Measurements from ENCODE around the gene RAB1B. TPM values are rescaled to one million over a fixed set of nuclear protein-coding genes. Genes with fewer than 3 reads are reported as not detected.
"Not testable (repeated sequence)": the region's sequence is repeated elsewhere in the genome, so short reads cannot be mapped to it uniquely, and the experiment has no call there.

Gene RAB1B
- total RNA-seq, 1 donor: 75.3 TPM

DNA sequence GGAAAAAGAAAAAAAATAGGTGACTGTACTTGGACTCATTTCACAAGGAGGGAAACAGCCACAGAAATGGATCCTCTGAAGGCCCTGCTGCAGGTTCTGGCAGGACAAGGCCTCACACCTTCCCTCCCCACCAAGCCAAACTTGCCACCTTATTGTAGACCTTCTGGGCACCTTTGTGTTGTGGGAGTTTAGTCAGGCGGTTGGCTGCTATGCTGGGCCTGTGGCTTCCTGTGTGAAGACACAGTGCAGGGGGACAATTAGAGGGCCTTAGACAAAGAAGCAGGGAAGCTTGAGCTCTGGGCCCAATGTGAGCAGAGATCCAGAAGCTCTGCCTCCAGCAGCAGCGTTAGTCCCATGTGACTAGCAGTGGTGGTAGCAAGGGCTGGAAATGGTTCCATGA is 4.2 kb downstream of the RAB1B start:
- TF ChIP-seq, protein P1, sequence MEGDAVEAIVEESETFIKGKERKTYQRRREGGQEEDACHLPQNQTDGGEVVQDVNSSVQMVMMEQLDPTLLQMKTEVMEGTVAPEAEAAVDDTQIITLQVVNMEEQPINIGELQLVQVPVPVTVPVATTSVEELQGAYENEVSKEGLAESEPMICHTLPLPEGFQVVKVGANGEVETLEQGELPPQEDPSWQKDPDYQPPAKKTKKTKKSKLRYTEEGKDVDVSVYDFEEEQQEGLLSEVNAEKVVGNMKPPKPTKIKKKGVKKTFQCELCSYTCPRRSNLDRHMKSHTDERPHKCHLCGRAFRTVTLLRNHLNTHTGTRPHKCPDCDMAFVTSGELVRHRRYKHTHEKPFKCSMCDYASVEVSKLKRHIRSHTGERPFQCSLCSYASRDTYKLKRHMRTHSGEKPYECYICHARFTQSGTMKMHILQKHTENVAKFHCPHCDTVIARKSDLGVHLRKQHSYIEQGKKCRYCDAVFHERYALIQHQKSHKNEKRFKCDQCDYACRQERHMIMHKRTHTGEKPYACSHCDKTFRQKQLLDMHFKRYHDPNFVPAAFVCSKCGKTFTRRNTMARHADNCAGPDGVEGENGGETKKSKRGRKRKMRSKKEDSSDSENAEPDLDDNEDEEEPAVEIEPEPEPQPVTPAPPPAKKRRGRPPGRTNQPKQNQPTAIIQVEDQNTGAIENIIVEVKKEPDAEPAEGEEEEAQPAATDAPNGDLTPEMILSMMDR (IDR thresholded peaks at IDR 0.05; ENCODE audit: extremely low read depth, low read depth, low read length): no peak
- Histone ChIP-seq H2AFZ (ENCODE audit: low read length) (no peak overlapping the region), H3K4me3 (ENCODE audit: insufficient read depth, low read length) (no peak overlapping the region), H3K79me2 (ENCODE audit: insufficient read depth, low read length) (peaks cover 37% of the 10 kb centered on the region), H3K36me3 (ENCODE audit: insufficient read depth, low read length) (peaks cover 44% of the 10 kb centered on the region), H3K4me2 (ENCODE audit: insufficient read depth, low read length) (no peak overlapping the region), H3K27me3 (ENCODE audit: insufficient read depth, low read length) (no peaks in the 10 kb centered on the region), H4K20me1 (ENCODE audit: insufficient read depth, low read length) (peaks cover 45% of the 10 kb centered on the region), H3K27ac (ENCODE audit: low read depth, low read length) (no peak overlapping the region), H3K9me3 (ENCODE audit: low read depth, low read length) (no peaks in the 10 kb centered on the region), H3K4me1 (ENCODE audit: insufficient read depth, low read length) (peaks cover 16% of the 10 kb centered on the region)
- no peak for DNase-seq (ENCODE audit: insufficient read length, low spot score, missing footprints)

DNA sequence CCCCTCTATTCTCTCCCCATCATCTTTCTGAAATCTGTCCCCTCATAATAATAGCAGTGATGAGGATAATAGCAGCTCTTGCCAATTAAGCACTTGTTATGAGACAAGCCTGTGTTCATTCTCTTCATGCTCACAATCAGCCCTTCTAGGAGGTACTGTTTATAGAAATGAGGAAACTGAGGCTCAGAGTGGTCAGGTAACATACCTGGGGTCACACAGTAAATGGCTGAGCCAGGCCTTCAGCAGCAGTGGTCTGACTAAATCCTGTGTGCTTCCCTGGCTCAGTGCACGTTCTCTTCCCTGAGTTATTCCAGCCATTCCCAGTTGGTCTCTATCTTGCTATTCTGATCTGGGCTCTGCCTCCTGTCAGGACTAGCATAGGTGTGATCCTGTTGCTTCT is 5.8 kb downstream of the RAB1B start:
- H3K27ac ChIP-seq (ENCODE audit: low read depth, low read length): no peak overlapping the region
- peaks cover 44% of the 10 kb centered on the region for H3K36me3 ChIP-seq (ENCODE audit: insufficient read depth, low read length)
- H2AFZ ChIP-seq (ENCODE audit: low read length): no peak overlapping the region
- no peaks in the 10 kb centered on the region for H3K9me3 ChIP-seq (ENCODE audit: low read depth, low read length)
- peaks cover 8% of the 10 kb centered on the region for H3K4me1 ChIP-seq (ENCODE audit: insufficient read depth, low read length)
- no peak overlapping the region for H3K4me2 ChIP-seq (ENCODE audit: insufficient read depth, low read length)
- peaks cover 29% of the 10 kb centered on the region for H3K79me2 ChIP-seq (ENCODE audit: insufficient read depth, low read length)
- no peak overlapping the region for H3K4me3 ChIP-seq (ENCODE audit: insufficient read depth, low read length)
- DNase-seq (ENCODE audit: insufficient read length, low spot score, missing footprints): no peak
- H4K20me1 ChIP-seq (ENCODE audit: insufficient read depth, low read length): peaks cover 43% of the 10 kb centered on the region
- TF ChIP-seq, protein P1 (IDR thresholded peaks at IDR 0.05; ENCODE audit: extremely low read depth, low read depth, low read length): no peak
- peaks cover 5% of the 10 kb centered on the region for H3K27me3 ChIP-seq (ENCODE audit: insufficient read depth, low read length)

DNA sequence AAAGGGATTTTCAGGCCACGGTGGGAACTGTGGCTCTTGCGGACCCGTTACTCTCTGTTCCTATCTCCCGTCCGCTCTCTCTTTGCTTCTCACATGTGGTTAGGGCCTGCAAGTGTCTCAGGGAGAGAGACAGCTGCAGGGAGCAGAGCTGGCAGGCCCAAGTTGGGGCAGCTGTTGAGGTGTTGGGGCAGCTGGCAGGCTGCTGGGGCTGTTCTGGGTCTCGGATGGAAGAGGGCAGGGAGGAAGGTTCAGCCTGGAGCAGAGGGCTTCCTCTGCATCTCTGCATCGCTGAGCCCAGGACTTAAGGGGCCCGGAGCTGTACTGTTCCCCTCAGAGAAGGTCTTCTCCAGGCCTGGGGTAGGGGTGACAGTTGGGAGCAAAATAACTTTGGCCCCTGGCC is 7.0 kb downstream of the RAB1B start:
- H3K4me3 ChIP-seq (ENCODE audit: insufficient read depth, low read length): no peak overlapping the region
- H2AFZ ChIP-seq (ENCODE audit: low read length): no peak overlapping the region
- DNase-seq (ENCODE audit: insufficient read length, low spot score, missing footprints): no peak
- H4K20me1 ChIP-seq (ENCODE audit: insufficient read depth, low read length): peaks cover 32% of the 10 kb centered on the region
- H3K27ac ChIP-seq (ENCODE audit: low read depth, low read length): no peak overlapping the region
- peaks cover 6% of the 10 kb centered on the region for H3K27me3 ChIP-seq (ENCODE audit: insufficient read depth, low read length)
- H3K79me2 ChIP-seq (ENCODE audit: insufficient read depth, low read length): peaks cover 17% of the 10 kb centered on the region
- peaks cover 44% of the 10 kb centered on the region for H3K36me3 ChIP-seq (ENCODE audit: insufficient read depth, low read length)
- H3K4me2 ChIP-seq (ENCODE audit: insufficient read depth, low read length): no peak overlapping the region
- H3K9me3 ChIP-seq (ENCODE audit: low read depth, low read length): no peaks in the 10 kb centered on the region
- no peaks in the 10 kb centered on the region for H3K4me1 ChIP-seq (ENCODE audit: insufficient read depth, low read length)
- TF ChIP-seq, protein P1 (IDR thresholded peaks at IDR 0.05; ENCODE audit: extremely low read depth, low read depth, low read length): no peak

DNA sequence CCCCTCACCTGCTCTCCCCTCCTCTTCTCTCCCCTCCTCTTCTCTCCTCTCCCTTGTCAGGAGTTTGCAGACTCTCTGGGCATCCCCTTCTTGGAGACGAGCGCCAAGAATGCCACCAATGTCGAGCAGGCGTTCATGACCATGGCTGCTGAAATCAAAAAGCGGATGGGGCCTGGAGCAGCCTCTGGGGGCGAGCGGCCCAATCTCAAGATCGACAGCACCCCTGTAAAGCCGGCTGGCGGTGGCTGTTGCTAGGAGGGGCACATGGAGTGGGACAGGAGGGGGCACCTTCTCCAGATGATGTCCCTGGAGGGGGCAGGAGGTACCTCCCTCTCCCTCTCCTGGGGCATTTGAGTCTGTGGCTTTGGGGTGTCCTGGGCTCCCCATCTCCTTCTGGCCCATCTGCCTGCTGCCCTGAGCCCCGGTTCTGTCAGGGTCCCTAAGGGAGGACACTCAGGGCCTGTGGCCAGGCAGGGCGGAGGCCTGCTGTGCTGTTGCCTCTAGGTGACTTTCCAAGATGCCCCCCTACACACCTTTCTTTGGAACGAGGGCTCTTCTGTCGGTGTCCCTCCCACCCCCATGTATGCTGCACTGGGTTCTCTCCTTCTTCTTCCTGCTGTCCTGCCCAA is 7.7 kb downstream of the RAB1B start:
- no peaks in the 10 kb centered on the region for H3K9me3 ChIP-seq (ENCODE audit: low read depth, low read length)
- no peak overlapping the region for H2AFZ ChIP-seq (ENCODE audit: low read length)
- peaks cover 6% of the 10 kb centered on the region for H3K27me3 ChIP-seq (ENCODE audit: insufficient read depth, low read length)
- H3K4me1 ChIP-seq (ENCODE audit: insufficient read depth, low read length): no peaks in the 10 kb centered on the region
- peaks cover 44% of the 10 kb centered on the region for H3K36me3 ChIP-seq (ENCODE audit: insufficient read depth, low read length)
- H3K4me3 ChIP-seq (ENCODE audit: insufficient read depth, low read length): no peak overlapping the region
- no peak overlapping the region for H3K4me2 ChIP-seq (ENCODE audit: insufficient read depth, low read length)
- H4K20me1 ChIP-seq (ENCODE audit: insufficient read depth, low read length): peaks cover 26% of the 10 kb centered on the region
- no peak overlapping the region for H3K27ac ChIP-seq (ENCODE audit: low read depth, low read length)
- TF ChIP-seq, protein P1 (IDR thresholded peaks at IDR 0.05; ENCODE audit: extremely low read depth, low read depth, low read length): no peak
- peaks cover 11% of the 10 kb centered on the region for H3K79me2 ChIP-seq (ENCODE audit: insufficient read depth, low read length)
- DNase-seq (ENCODE audit: insufficient read length, low spot score, missing footprints): no peak

DNA sequence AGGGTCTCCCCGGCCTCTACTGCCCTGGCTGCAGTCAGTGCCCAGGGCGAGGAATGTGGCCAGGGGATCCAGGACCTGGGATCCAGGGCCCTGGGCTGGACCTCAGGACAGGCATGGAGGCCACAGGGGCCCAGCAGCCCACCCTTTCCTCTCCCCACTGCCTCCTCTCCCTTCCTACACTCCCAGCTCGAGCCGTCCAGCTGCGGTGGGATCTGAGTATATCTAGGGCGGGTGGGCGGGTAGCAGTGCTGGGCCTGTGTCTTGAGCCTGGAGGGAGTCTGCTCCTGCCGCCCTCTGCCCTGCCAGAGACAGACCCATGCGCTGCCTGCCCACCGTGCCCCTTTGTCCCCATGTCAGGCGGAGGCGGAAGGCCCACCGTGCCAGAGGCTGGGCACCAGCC is 8.2 kb downstream of the RAB1B start:
- H3K9me3 ChIP-seq (ENCODE audit: low read depth, low read length); H3K27me3 ChIP-seq (ENCODE audit: insufficient read depth, low read length); H3K4me1 ChIP-seq (ENCODE audit: insufficient read depth, low read length); H3K4me3 ChIP-seq (ENCODE audit: insufficient read depth, low read length); H3K4me2 ChIP-seq (ENCODE audit: insufficient read depth, low read length); DNase-seq (ENCODE audit: insufficient read length, low spot score, missing footprints); H3K27ac ChIP-seq (ENCODE audit: low read depth, low read length); H2AFZ ChIP-seq (ENCODE audit: low read length); H3K79me2 ChIP-seq (ENCODE audit: insufficient read depth, low read length): not testable (repeated sequence)
- peaks cover 42% of the 10 kb centered on the region for H3K36me3 ChIP-seq (ENCODE audit: insufficient read depth, low read length)
- H4K20me1 ChIP-seq (ENCODE audit: insufficient read depth, low read length): peaks cover 23% of the 10 kb centered on the region

DNA sequence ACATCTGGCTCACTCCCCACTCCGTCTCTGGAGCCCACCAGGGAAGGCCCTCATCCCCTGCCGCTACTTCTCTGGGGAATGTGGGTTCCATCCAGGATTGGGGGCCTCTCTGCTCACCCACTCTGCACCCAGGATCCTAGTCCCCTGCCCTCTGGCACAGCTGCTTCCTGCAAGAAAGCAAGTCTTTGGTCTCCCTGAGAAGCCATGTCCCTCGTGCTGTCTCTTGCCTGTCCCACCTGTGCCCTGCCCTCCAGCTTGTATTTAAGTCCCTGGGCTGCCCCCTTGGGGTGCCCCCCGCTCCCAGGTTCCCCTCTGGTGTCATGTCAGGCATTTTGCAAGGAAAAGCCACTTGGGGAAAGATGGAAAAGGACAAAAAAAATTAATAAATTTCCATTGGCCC is 8.6 kb downstream of the RAB1B start:
- peaks cover 38% of the 10 kb centered on the region for H3K36me3 ChIP-seq (ENCODE audit: insufficient read depth, low read length)
- not testable (repeated sequence) for H3K27me3 ChIP-seq (ENCODE audit: insufficient read depth, low read length); H3K4me1 ChIP-seq (ENCODE audit: insufficient read depth, low read length); H3K79me2 ChIP-seq (ENCODE audit: insufficient read depth, low read length); H3K9me3 ChIP-seq (ENCODE audit: low read depth, low read length); H3K27ac ChIP-seq (ENCODE audit: low read depth, low read length); DNase-seq (ENCODE audit: insufficient read length, low spot score, missing footprints); H2AFZ ChIP-seq (ENCODE audit: low read length); H3K4me3 ChIP-seq (ENCODE audit: insufficient read depth, low read length); H3K4me2 ChIP-seq (ENCODE audit: insufficient read depth, low read length)
- peaks cover 25% of the 10 kb centered on the region for H4K20me1 ChIP-seq (ENCODE audit: insufficient read depth, low read length)
